Stimulated activated CD8-positive, alpha-beta memory T cell treated with anti-CD3 and anti-CD28 coated beads, Interleukin-15, amount 100 ng/mL, for 24 hours (primary cell): ENCODE data around the gene U2AF1.
"Not testable (repeated sequence)": the region's sequence is repeated elsewhere in the genome, so short reads cannot be mapped to it uniquely, and the experiment has no call there.

Experiments used
- DNase-seq: peaks from one replicate; pipeline ENCODE4 v3.0.0-alpha.2; 2020; ENCODE audit warnings: low read depth

Gene U2AF1, protein sequence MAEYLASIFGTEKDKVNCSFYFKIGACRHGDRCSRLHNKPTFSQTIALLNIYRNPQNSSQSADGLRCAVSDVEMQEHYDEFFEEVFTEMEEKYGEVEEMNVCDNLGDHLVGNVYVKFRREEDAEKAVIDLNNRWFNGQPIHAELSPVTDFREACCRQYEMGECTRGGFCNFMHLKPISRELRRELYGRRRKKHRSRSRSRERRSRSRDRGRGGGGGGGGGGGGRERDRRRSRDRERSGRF

DNA sequence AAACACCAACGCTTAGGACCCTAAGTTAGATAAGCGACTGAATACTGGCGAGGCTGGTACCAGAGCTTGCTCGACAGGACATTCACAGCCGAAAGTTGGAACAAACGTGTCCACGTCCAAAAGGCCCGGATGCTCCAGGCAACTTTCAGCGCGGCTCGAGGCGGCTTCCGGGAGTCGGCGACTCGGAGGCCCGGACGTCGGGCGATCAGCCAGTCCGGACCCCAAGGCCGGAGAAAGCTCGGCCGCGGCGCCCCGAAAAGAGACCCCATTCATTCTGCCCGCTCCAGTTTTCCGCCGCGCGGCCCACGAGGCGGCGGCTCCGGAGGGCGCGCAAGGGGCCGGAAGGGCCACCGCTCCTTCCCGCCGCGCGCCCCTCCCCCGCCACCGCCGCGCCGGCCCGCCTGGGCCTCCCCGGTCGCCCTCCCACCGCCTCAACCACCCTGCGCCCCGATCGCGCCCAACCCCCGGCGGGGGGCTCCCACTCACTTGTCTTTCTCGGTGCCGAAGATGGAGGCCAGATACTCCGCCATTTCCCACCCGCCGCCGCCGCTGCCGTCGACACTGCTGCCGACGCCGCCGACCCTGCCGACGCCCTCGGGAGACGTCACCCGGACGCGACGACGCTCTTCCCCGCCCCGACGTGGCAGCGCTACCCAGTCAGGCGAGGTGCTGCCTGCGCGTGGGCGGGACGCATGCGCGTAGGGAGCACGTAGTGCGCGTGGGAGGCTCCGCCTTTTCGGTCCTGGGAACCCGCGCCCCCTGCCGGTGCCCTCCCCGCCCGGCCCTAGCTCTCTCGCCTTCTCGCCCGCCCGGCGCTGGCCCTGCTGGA lies at the start of gene U2AF1:
U2AF1 (minus strand) TSS at position 606 of the 829 bp plus-strand sequence; CDS start at position 530, 76 bp downstream.
- DNase-seq = peak; percentile 32

DNA sequence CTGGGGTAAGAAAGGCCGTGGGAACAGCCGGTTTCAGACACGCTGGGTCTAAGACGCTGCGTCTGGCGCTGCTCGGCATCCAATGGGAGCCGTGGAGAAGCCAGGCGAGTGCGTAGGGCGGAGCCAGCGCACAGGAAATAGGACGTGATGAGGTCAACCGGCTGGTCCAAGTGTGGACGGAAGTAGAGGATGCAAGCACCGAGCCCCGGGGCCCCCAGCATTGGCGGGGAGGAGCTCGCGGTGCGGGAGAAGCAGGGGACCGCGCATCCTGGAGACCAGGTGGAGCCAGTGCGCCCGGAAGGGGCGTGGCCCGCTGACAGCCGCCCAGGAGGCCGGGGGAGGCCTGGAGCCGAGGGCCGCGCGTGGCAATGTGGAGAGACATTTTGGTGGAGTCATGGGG lies 46.2 kb upstream of the U2AF1 start:
- DNase-seq = not testable (repeated sequence)

DNA sequence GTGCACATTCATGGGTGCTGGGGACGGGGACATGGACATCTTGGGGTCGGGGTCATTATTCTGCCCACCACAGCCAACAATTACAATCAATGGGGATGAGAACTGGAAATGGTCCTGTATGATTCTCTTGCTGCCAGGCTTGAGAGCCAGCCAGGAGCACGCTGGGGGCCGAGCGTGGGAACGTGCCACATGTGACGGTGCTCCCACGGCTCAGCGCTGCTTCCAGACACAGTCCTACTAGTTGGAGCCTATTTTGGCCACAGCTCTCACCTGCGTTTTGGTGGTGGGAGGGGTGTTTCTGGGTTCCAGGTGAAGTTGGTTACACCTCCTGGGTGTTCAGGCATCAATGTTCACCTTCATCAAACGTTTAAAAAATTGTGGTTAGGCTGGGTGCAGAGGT lies 42.0 kb upstream of the U2AF1 start:
- not testable (repeated sequence) for DNase-seq

DNA sequence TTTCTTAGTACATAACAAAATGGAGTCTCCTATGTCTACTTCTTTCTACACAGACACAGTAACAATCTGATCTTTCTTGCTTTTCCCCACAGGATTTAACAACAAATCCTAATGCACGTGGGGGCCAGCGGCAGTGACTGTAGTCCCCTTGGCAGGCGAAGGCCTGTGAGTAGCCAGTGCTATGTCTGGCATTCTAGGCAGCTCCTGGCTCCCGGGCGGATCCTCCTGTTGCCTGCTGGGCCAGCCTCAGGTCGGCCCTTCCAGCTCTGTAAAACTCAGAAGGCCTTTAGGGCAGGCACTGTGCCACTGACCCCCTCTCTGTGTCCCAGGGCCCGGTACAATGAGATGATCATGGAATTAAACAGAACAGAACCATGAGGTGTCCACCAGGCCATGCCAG lies 40.6 kb upstream of the U2AF1 start:
- DNase-seq = not testable (repeated sequence)

DNA sequence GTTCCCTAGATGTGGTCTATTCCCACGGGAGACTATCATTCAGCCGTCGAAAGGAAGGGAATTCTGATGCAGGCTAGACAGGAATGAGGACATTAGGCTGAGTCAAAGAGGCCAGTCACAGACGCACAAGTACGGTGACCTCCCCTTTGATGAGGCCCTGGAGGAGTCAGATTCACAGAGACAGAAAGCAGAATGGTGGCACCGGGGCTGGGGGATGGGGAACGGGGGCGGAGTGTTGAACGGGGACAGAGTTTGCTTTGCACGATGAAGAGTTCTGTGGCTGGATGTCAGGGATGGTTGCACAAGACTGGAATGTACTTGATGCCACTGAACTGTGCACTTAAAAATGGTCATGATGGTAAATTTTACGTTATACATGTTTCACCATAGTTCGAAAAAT lies 39.3 kb upstream of the U2AF1 start:
- DNase-seq = not testable (repeated sequence)

DNA sequence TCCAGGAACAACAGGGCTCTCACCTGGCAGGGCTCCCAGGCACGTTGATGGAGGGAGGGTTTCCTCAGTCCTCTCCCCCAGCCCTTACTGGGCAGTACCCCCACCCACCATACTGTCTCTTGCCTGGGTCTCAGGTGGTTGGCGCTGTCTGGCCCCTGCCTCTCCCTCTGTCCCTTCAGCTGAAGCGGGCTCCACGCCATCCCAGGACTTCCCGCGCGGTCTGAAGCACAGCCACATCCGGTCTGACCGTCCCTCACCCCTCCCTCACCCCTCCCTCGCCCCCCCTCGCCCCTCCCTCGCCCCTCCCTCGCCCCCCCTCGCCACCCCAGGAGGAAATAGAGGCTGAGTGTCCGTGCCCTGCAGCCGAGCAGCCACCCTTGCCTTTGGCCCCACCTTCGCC lies 34.0 kb upstream of the U2AF1 start:
- DNase-seq = not testable (repeated sequence)

DNA sequence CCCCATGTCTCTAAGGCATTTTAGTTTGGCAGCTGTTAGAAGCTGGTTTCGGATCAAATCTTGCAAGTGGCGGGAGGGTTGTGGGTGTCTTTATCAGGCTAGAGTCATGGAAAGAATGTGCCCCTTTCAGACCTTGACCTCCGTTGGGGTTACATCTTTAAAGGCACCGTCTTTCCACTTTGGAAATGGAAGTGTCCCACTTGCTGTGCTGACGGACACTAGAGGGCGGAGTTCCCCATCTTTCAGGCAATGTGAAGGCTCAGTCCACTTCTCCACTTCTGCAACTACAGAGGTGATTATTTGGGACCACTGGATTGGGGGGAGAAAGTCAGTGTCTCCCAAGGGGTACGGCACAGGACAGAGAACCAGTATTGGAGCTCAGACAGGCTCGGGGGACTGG lies 31.6 kb upstream of the U2AF1 start:
- DNase-seq = not testable (repeated sequence)

DNA sequence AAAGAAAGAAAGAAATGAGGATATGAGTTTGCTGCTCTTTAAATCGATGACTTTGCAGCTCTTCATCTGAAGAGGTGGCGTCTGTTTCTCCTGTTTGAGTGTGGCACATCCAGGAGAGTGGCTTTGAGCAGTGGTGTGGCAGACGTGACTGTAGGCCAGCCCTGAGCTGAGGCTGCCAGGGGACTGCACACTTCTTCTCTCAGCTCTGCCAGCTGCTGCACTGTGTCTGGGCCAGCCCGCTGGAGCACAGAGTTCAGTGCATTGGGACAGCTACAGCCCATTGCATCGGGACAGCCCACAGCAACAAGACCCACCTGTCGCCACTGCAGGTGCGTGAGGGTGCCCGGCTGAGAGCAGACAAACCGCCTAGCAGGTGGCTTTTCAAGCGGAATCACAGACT lies 27.1 kb upstream of the U2AF1 start:
- DNase-seq = not testable (repeated sequence)

DNA sequence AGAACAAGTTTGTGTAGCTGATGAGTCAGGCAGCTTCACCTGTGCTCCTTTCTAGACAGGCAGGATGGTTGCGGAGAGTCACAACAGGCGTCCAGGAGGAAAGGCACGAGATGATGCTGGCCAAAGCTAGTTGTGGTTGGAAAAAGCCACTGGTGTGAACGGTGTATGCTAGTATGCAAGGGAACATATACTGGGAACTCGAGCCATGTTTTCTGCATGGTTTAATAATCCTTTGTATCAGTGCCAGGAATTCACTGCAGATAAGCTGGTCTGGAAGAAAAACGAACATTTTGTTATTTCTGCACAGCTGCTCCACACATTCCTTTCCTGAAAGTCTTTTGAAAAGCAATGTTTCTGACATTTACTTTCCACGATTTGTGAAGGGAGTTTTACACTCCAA lies 22.7 kb upstream of the U2AF1 start:
- not testable (repeated sequence) for DNase-seq

DNA sequence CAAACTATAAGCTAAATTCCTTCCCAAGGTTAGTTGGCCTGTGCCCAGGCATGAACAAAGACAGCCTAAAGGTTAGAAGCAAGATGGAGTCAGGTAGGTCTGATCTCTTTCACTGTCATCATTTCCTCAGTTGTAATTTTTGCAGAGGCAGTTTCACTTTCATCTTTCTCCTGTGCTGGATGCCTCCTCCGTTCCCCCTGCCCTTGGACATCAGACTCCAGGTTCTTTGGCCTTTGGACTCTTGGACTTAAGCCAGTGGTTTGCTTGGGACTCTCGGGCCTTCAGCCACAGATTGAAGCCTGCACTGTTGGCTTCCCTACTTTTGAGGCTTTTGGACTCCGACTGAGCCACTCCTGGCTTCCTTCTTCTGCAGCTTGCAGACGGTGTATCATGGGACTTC lies 8.6 kb upstream of the U2AF1 start:
- DNase-seq = not testable (repeated sequence)

DNA sequence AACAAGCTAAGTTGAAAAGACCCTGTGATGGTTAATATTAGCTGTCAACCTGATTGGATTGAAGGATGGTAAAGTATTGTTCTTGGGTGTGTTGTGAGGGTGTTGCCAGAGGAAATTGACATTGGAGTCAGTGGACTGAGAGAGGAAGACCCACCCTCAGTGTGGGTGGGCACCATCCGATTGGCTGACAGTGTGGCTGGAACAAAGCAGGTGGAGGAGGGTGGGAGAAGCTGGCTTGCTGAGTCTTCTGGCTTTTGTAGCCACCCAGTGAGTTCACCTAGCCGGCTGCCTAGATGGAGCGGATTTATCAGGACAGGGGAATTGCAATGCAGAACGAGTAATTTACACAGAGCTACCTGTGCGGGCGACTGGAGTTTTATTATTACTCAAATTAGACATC lies 7.1 kb upstream of the U2AF1 start:
- DNase-seq = not testable (repeated sequence)

DNA sequence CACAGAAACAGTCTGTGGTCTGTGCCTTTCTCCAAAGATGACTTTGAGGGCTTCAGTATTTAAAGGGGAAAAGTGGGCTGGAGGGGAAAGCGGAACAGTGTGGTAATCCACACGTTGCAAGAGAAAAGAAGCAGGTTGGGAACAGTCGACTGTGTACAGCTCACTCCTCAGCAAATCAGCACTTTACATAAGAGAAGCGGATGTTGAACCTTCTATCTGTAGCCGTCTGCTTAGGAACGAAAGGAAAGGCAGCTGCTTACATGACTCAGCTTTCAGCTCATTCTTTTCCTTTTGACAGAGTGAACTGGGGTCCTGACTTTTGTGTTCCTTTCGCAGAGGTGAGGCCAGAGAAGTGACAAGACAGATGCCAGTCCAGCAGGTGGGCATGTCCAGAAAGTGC lies 1.6 kb upstream of the U2AF1 start:
- not testable (repeated sequence) for DNase-seq

DNA sequence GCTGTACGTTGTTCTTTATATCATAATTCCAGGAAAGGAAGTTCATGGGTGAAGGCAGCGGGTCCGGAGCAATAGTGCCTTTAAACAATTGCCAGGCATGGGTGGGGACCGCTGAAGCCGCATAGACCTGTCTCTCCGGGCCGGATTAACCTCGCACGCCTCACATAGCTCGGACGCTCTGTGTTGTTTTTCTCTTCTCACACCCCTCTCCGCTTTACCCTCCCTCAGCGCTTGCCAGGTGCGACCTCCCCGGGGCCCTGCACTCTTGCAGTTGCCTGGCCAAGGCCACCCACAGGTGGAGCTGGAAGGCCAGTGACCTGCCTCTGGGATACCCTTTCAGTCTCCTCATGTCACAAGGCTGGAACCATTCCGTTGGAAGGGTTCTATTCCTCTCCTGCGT lies 807 bp upstream of the U2AF1 start:
- not testable (repeated sequence) for DNase-seq

DNA sequence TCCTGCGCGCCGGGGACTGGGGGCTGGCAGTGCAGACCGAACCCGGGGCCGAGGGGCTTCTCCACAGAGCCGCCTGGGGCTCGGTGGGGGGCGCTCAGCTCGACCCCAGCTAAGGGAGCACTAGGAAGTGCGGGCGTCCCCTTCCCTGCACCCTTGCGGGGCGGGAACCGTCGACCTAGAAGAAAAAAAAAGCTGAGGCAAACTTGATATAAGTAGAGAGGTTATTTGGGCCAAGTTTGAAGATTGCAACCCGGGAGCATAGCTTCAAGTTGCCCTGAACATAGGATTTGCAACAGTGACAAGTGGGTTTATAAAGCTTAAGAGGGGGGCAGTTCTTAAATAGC lies 396 bp upstream of the U2AF1 start:
- DNase-seq = not testable (repeated sequence)

DNA sequence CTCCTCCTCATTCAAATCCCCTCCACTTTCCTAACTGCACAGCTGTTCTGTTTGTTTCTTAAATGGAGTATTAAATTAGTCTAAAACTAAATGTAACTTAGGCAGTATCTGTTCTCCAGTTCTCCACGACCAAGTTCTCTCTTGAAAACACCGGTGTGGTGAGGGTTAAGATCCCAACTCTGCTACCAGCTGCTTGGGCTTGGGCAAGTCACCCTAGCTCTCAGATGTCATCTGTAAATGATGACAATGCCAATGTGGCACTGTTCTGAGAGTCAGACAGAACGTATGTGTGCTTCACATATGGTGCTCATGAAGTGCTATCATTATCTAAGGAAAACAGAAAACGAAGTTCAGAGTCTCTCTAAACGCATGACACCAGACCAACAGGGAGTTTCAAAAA lies 2.7 kb downstream of the U2AF1 start:
- not testable (repeated sequence) for DNase-seq

DNA sequence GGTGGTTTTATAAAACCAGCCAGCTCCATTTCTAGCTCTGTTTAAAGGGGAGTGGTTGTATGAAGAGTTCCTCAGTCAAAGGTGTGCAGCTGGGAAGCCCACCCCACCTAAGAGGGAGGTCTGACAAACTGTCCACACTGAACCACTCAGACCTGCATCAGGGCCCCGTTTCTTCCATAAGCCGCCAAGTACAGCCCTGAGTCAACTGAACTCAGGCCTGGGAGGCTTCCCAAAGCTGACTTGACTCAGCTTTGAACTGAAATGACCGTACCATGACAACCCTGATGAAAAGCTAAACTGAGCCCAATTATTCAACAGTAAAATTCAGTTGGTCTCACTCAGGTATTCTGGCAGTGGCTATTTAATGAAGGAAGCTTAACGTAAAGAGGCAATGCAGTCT lies 5.1 kb downstream of the U2AF1 start:
- DNase-seq = not testable (repeated sequence)

DNA sequence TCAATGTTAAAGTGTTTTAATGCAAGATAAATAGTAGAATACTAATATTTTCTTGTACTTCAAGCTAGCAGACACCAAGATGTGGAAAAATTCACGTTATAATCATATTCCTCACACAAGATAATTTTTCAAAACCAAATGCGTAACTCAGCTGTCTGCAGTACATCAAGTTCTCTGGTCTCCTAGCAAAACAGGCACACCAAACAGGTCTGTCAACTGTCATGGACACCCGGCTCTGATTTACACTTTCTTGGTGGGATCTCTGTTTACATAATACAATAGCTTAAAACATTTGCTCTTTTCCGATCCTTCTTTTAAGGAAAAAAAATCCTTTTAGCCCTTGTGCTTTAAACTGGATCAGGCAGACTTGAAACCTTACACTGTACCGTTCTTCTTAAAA lies 5.7 kb downstream of the U2AF1 start:
- not testable (repeated sequence) for DNase-seq

DNA sequence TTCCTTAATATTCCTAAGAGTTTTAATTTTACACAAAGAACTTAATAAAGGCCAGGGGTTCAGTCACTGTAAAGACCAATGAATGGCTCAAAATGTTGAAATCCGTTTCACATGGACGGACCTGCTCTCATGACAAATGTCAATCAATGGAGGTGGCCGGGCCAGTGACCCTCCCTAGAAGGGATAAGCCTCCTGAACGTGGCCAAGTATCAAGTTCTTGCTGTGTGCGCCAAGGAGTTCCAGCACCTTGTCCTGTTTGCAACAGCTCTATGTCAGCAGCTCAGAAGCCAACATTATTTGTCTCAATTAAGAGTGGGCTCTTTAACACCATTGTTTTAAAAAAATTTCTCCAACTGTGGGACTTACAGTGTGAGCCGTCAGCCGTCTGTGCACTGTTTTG lies 6.4 kb downstream of the U2AF1 start:
- not testable (repeated sequence) for DNase-seq

DNA sequence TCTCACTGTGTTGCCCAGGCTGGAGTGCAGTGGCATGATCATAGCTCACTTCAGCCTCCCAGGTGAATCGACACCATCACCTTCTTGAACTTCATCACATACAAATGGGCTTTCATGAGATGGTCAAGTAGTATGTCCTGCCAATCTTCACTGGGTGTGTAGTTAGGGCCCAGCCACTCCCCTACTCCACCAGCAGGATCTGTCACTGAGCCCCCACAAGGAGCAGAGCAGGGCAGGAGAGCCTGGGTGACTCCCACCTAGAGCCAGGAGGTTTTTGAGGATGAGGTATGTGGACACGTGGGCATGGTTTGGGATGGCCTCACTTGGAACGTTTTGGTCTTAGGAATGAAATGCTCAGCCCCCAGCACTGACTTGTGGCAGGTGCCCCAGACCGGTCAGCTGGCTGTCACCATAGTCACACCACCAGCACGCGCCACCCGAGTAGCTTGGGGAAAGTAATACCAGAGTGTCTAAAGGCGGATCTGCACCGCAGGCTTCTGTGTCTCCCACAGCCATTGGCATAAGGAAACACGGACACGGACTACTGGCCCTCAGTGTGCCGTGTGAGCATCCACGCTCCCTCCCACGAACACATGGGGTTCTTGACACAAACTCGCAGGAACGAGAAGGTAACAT lies 15.3 kb downstream of the U2AF1 start:
- not testable (repeated sequence) for DNase-seq

DNA sequence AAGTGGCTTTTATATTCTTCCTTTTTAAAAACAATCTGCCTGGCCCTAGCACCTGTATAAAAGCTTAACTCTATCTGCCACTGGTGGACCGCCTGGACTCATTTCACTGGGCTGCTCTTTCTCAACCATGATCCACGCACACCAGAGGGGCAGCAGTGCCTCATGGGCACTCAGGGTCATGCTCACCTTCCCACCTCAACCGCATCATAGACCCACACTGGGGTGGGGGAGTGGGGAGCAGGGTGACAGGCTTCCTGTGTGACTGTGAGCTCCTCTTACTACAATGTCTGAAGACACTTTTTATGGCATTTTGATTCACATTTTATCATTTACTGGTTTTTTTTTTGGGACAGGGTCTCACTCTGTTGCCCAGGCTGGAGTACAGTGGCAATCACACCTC lies 16.4 kb downstream of the U2AF1 start:
- not testable (repeated sequence) for DNase-seq

DNA sequence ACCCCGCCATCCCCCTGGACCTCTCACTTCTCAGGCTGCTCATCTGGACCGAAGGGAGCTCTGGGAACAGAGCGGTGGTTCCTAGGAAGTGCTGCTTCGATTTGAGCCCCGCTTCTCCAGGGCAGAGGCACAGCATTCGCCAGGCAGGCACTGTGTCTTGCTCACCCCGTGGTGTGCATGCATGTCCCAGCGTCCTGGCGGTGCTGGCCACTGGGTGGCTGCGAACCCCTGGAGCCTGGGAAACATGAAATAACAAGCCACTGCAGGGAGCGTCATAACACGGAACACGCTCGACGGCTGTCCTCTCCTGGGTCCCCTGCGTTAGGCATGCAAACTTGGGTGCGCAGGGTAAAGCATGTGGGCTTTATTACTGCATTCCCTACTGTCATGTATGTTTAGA lies 17.9 kb downstream of the U2AF1 start:
- DNase-seq = not testable (repeated sequence)

DNA sequence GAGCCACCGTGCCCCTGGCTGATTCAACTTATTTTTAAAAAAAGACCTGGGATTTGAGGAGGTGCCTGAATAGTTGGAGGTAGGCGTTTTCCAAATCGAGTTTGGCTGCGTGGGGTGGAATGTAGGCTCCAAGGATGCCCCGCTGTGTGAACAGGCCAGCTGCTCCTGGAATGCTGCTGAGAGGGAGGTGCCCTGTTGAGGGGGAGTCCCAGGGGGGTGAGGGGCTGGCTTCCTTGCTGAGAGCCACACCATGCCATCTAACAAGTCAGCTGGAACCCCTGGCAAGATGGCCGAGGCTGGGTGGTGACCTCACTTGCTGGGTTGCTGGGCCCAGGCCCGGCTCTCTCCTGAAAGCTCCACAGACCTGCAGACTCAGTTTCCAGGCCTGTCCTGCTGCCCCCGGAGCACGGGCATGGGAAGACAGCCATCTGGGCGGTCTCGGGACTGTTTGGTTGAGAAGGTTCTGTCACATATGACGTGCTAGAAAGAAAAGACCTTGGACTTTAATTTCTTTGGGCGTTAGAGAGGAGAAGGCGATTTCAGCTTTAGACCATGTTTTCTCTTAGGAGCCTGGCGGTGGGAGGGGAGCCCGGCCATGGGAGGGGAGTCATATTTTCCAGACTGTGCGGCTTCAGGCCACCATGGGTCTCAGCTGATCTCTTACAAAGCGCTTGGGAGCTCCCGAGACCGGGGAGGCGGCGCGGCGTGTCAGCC lies 24.6 kb downstream of the U2AF1 start:
- not testable (repeated sequence) for DNase-seq
